AG09319 (cell line): ENCODE data around the gene LRRC10B.

Experiments
- DNase-seq: peaks from one replicate; pipeline ENCODE4 v3.0.0-alpha.2; 2010; ENCODE audit warnings: low read depth; ENCODE audit errors: extremely low read depth
- TF ChIP-seq, protein P1 (sequence below): IDR thresholded peaks from 2 replicates; pipeline ENCODE4 v1.5.1; 2011; ENCODE audit warnings: low read depth, mild to moderate bottlenecking, inconsistent platforms, low read length, moderate library complexity

LRRC10B gene

DNA sequence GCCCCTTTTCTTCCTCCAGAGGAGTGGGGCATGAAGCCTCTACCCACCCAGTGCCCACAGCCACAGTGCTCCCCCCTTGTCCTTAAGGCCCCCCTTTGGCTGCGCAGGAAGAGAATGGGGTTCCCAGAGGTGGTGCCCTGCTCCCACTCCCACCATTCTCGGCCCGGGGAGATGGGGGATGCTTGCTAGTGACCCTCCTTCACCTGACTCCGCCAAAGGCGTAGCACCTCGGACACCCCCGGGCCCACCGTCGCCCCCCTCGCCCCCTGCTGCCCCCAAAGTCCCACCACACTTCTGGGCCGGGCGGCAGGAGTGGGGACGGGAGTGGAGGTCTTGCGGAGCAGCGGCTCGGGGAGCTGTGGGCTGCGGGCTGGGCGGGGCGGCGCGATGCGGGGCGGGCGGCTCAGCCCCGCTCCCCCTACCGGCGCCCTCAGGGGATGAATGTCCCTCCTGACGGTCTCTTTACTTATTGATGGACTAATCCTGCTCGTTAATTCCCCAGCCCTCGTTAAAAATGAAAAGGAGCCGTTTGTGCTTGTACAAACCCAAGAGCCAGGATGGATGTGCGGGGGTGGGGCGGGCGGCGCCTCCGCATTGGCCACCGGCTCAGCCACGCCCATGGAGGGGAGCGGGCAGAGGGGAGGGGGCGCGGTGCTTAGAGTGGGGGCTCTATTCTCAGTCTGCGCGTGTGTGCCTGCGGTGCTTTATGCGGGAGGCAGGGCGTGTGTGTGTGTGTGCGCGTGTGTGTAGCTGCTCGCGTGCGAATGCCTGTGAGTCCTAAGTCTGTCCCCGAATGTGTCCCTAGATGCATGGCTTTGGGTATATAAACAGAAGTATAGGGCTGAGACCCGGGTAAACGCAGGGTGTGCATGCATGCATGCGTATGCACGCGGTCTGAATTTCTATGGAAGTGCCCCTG, 46.8 kb downstream of the LRRC10B start:
- DNase-seq, result no peak
- TF ChIP-seq, protein P1, sequence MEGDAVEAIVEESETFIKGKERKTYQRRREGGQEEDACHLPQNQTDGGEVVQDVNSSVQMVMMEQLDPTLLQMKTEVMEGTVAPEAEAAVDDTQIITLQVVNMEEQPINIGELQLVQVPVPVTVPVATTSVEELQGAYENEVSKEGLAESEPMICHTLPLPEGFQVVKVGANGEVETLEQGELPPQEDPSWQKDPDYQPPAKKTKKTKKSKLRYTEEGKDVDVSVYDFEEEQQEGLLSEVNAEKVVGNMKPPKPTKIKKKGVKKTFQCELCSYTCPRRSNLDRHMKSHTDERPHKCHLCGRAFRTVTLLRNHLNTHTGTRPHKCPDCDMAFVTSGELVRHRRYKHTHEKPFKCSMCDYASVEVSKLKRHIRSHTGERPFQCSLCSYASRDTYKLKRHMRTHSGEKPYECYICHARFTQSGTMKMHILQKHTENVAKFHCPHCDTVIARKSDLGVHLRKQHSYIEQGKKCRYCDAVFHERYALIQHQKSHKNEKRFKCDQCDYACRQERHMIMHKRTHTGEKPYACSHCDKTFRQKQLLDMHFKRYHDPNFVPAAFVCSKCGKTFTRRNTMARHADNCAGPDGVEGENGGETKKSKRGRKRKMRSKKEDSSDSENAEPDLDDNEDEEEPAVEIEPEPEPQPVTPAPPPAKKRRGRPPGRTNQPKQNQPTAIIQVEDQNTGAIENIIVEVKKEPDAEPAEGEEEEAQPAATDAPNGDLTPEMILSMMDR, result no peak

DNA sequence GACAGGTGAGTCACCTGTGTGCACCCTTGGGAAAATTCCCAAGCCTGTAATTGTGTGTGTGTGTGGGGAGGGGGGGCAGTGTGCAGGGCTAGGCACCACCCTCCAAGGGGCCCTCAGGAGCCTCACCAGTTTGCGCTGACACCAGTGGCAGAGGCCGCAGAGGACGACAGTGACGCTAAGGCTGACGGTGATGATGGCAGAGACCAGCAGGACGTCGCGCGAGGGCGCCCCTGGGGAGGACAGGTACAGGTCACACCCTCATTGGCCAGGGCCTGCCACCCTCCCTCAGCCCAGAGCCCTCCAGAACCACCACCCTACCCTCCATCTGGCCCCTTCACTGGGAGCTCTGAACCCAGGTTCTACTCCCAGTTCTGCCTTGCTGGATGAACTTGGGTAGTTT, 47.4 kb downstream of the LRRC10B start:
- TF ChIP-seq, protein P1, result no peak
- DNase-seq, result no peak

DNA sequence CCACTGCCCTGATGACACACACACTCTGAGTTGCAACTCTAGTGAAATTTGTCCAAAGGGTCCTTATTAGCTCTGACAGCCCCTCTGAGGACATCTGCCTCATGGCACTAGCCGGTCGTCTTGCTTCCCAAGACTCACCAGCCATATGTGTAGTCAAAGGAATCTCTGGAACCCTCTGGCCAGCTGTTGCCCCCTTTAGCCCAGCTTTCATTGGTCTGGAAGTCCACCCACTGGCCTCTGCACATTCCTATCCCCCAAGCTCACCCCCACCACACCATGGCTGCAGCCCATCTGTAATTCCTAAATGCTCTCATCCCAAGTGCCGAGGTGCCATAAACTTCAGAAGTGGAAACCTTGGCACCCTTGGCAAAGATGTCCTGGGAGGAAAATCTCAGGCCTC, 48.1 kb downstream of the LRRC10B start:
- TF ChIP-seq, protein P1, result no peak
- no peak for DNase-seq
